WTC11 (cell line): ENCODE data around the gene KRR1. TPM values are rescaled to one million over a fixed set of nuclear protein-coding genes. Genes with fewer than 3 reads are reported as not detected.

ENCODE experiments used
- ATAC-seq: fragments of 200-7000 bp; cut with Tn5 transposase; 2 replicates; pipeline ENCODE4 v1.10.0; 2021; ENCODE audit warnings: mild to moderate bottlenecking, moderate library complexity
- CTCF ChIA-PET: fragments of 300-600 bp; sonication (Branson Sonifier 250); formaldehyde crosslinking; loops from one replicate; lab custom pipeline; 2021; ENCODE audit warnings: antibody characterized with exemption; lab: Charles Lee
- POLR2A ChIA-PET: fragments of 350-600 bp; sonication (Branson Sonifier 250); formaldehyde crosslinking; loops from one replicate; lab custom pipeline; 2021; ENCODE audit warnings: antibody characterized with exemption; lab: Charles Lee
- DNase-seq: peaks from one replicate; pipeline ENCODE4 v3.0.0; 2021; ENCODE audit warnings: low spot score
- H3K27ac Mint-ChIP-seq: 2 replicates; pipeline ENCODE4 v1.8.0; 2021; ENCODE audit warnings: mixed read lengths
- H3K27me3 Mint-ChIP-seq: 2 replicates; pipeline ENCODE4 v1.8.0; 2021; ENCODE audit warnings: low read depth, mild to moderate bottlenecking, moderate library complexity, mixed read lengths
- H3K36me3 Mint-ChIP-seq: 2 replicates; pipeline ENCODE4 v1.8.0; 2021; ENCODE audit warnings: mixed read lengths
- H3K4me1 Mint-ChIP-seq: 2 replicates; pipeline ENCODE4 v1.8.0; 2022; ENCODE audit warnings: mixed read lengths
- H3K4me3 Mint-ChIP-seq: 2 replicates; pipeline ENCODE4 v1.8.0; 2021; ENCODE audit warnings: mild to moderate bottlenecking, moderate library complexity, mixed read lengths
- H3K9me3 Mint-ChIP-seq: 2 replicates; pipeline ENCODE4 v1.8.0; 2021; ENCODE audit warnings: mixed read lengths
- EMX1 ChIP-seq: fragments of 250-450 bp; sonication (Bioruptor Pico); IDR thresholded peaks from 2 replicates; pipeline ENCODE4 v1.8.0; 2021; ENCODE audit warnings: mild to moderate bottlenecking
- FOXJ3 ChIP-seq: sonication (generic); formaldehyde crosslinking; IDR thresholded peaks from 2 replicates; pipeline ENCODE4 v1.9.0; 2021; ENCODE audit warnings: missing genetic modification reagents, mild to moderate bottlenecking, borderline replicate concordance
- GRHL2 ChIP-seq: fragments of 250-450 bp; sonication (Bioruptor Pico); IDR thresholded peaks from 2 replicates; pipeline ENCODE4 v1.8.0; 2022; ENCODE audit warnings: mild to moderate bottlenecking, moderate library complexity; ENCODE audit not compliant: insufficient replicate concordance, severe bottlenecking
- HMGA2 ChIP-seq: fragments of 250-450 bp; sonication (Bioruptor Pico); IDR thresholded peaks from 2 replicates; pipeline ENCODE4 v1.4.0; 2021; ENCODE audit warnings: mild to moderate bottlenecking, moderate library complexity
- JAZF1 ChIP-seq: fragments of 250-450 bp; sonication (Bioruptor Pico); IDR thresholded peaks from 2 replicates; pipeline ENCODE4 v1.9.0; 2021; ENCODE audit warnings: moderate library complexity, mild to moderate bottlenecking, inconsistent platforms
- MXD4 ChIP-seq: fragments of 250-450 bp; sonication (Bioruptor Pico); IDR thresholded peaks from 2 replicates; pipeline ENCODE4 v1.8.0; 2021; ENCODE audit warnings: mild to moderate bottlenecking, moderate library complexity, borderline replicate concordance
- NFYB ChIP-seq: sonication (generic); formaldehyde crosslinking; conservative IDR thresholded peaks from 2 replicates; pipeline ENCODE4 v1.8.0; 2022; ENCODE audit warnings: low read depth, missing genetic modification reagents
- NR1H2 ChIP-seq: sonication (generic); formaldehyde crosslinking; IDR thresholded peaks from 2 replicates; pipeline ENCODE4 v1.9.0; 2021; ENCODE audit warnings: mild to moderate bottlenecking, moderate library complexity, missing genetic modification reagents
- NR2C2 ChIP-seq: sonication (generic); formaldehyde crosslinking; IDR thresholded peaks from 2 replicates; pipeline ENCODE4 v1.8.0; 2022; ENCODE audit warnings: mild to moderate bottlenecking, missing genetic modification reagents
- SP1 ChIP-seq: sonication (generic); formaldehyde crosslinking; conservative IDR thresholded peaks from 2 replicates; pipeline ENCODE4 v1.8.1; 2022; ENCODE audit warnings: missing genetic modification reagents
- TCF7 ChIP-seq: sonication (generic); formaldehyde crosslinking; IDR thresholded peaks from 2 replicates; pipeline ENCODE4 v1.8.0; 2022; ENCODE audit warnings: mild to moderate bottlenecking, low read depth, missing genetic modification reagents, moderate library complexity
- TEAD1 ChIP-seq: sonication (generic); formaldehyde crosslinking; IDR thresholded peaks from 2 replicates; pipeline ENCODE4 v1.8.0; 2022; ENCODE audit warnings: mild to moderate bottlenecking, missing genetic modification reagents
- ZBTB21 ChIP-seq: sonication (generic); formaldehyde crosslinking; IDR thresholded peaks from 2 replicates; pipeline ENCODE4 v1.8.1; 2023; ENCODE audit warnings: mild to moderate bottlenecking, missing genetic modification reagents, borderline replicate concordance
- ZNF416 ChIP-seq: fragments of 250-450 bp; sonication (Bioruptor Pico); IDR thresholded peaks from 2 replicates; pipeline ENCODE4 v1.9.0; 2021; ENCODE audit warnings: mild to moderate bottlenecking, inconsistent platforms
- ZNF671 ChIP-seq: fragments of 250-450 bp; sonication (Bioruptor Pico); IDR thresholded peaks from 2 replicates; pipeline ENCODE4 v1.8.0; 2021; ENCODE audit warnings: mild to moderate bottlenecking
- total RNA-seq: library from RNA; stranded (reverse); gene quantifications from 3 replicates; pipeline ENCODE4 v1.2.3, GENCODE V29; 2021
- TF ChIP-seq, protein P1 (sequence below): fragments of 200-600 bp; IDR thresholded peaks from 2 replicates; pipeline ENCODE4 v1.8.0; 2022; ENCODE audit warnings: antibody characterized with exemption
- TF ChIP-seq, protein P2 (sequence below): fragments of 250-450 bp; sonication (Bioruptor Pico); IDR thresholded peaks from 2 replicates; pipeline ENCODE4 v1.8.0; 2021; ENCODE audit warnings: mild to moderate bottlenecking
- TF ChIP-seq, protein P3 (sequence below): fragments of 250-450 bp; sonication (Bioruptor Pico); IDR thresholded peaks from 2 replicates; pipeline ENCODE4 v1.9.0; 2021; ENCODE audit warnings: mild to moderate bottlenecking
- TF ChIP-seq, protein P4 (sequence below): sonication (generic); formaldehyde crosslinking; conservative IDR thresholded peaks from 2 replicates; pipeline ENCODE4 v1.8.1; 2022; ENCODE audit warnings: mild to moderate bottlenecking, missing genetic modification reagents
- TF ChIP-seq, protein P5 (sequence below): fragments of 250-450 bp; sonication (Bioruptor Pico); conservative IDR thresholded peaks from 2 replicates; pipeline ENCODE4 v1.9.0; 2021; ENCODE audit warnings: mild to moderate bottlenecking
- TF ChIP-seq, protein P6 (sequence below): sonication (generic); formaldehyde crosslinking; IDR thresholded peaks from 2 replicates; pipeline ENCODE4 v1.8.1; 2023; ENCODE audit warnings: mild to moderate bottlenecking, missing genetic modification reagents
- TF ChIP-seq, protein P7 (sequence below): fragments of 250-450 bp; sonication (Bioruptor Pico); IDR thresholded peaks from 2 replicates; pipeline ENCODE4 v1.9.0; 2021; ENCODE audit warnings: moderate library complexity, mild to moderate bottlenecking, inconsistent platforms, borderline replicate concordance
- TF ChIP-seq, protein P8 (sequence below): sonication (generic); formaldehyde crosslinking; IDR thresholded peaks from 2 replicates; pipeline ENCODE4 v1.8.1; 2023; ENCODE audit warnings: mild to moderate bottlenecking, missing genetic modification reagents, borderline replicate concordance

The KRR1 gene
- total RNA-seq, 1 experiment from 2014 or later: 59.6 TPM

DNA sequence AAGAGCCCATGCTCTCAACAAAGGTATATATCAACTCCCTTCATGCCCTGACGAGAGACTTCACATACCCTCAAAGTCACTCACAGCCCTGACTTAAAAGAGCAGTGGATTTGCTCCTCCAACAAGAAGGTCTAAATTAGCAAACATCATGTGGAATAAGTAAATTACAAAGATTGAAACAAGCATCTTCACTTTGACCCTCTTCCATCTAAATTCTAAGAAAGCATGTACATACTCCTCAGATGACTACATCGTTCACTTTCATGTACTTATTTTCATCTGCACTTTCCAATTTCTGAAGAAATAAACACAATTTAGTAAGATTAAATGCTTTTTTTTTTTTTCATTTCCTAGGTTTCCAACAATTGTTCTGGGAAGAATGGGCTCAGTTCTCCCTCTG is 38.6 kb upstream of the KRR1 start:
- Mint-ChIP-seq H3K4me3 (no peak overlapping the region), H3K27me3 (no peaks in the 10 kb centered on the region), H3K36me3 (no peaks in the 10 kb centered on the region), H3K4me1 (peaks cover 37% of the 10 kb centered on the region), H3K9me3 (no peaks in the 10 kb centered on the region), H3K27ac (no peak overlapping the region)
- DNase-seq (no peak), ATAC-seq (no peak)
- ChIA-PET POLR2A (no interaction called here), CTCF (no interaction called here)
- TF ChIP-seq NFYB (CRISPR knock-in tag): no peak
- TF ChIP-seq, protein P1, sequence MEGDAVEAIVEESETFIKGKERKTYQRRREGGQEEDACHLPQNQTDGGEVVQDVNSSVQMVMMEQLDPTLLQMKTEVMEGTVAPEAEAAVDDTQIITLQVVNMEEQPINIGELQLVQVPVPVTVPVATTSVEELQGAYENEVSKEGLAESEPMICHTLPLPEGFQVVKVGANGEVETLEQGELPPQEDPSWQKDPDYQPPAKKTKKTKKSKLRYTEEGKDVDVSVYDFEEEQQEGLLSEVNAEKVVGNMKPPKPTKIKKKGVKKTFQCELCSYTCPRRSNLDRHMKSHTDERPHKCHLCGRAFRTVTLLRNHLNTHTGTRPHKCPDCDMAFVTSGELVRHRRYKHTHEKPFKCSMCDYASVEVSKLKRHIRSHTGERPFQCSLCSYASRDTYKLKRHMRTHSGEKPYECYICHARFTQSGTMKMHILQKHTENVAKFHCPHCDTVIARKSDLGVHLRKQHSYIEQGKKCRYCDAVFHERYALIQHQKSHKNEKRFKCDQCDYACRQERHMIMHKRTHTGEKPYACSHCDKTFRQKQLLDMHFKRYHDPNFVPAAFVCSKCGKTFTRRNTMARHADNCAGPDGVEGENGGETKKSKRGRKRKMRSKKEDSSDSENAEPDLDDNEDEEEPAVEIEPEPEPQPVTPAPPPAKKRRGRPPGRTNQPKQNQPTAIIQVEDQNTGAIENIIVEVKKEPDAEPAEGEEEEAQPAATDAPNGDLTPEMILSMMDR: no peak
- no peak for TF ChIP-seq TEAD1 (CRISPR knock-in tag)
- no peak for TF ChIP-seq GRHL2
- no peak for TF ChIP-seq NR1H2 (CRISPR knock-in tag)
- no peak for TF ChIP-seq EMX1
- TF ChIP-seq, protein P2, sequence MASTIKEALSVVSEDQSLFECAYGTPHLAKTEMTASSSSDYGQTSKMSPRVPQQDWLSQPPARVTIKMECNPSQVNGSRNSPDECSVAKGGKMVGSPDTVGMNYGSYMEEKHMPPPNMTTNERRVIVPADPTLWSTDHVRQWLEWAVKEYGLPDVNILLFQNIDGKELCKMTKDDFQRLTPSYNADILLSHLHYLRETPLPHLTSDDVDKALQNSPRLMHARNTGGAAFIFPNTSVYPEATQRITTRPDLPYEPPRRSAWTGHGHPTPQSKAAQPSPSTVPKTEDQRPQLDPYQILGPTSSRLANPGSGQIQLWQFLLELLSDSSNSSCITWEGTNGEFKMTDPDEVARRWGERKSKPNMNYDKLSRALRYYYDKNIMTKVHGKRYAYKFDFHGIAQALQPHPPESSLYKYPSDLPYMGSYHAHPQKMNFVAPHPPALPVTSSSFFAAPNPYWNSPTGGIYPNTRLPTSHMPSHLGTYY (CRISPR knock-in tag): no peak
- TF ChIP-seq, protein P3, sequence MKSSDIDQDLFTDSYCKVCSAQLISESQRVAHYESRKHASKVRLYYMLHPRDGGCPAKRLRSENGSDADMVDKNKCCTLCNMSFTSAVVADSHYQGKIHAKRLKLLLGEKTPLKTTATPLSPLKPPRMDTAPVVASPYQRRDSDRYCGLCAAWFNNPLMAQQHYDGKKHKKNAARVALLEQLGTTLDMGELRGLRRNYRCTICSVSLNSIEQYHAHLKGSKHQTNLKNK (CRISPR knock-in tag): no peak
- no peak for TF ChIP-seq ZNF416 (CRISPR knock-in tag)
- TF ChIP-seq, protein P4, sequence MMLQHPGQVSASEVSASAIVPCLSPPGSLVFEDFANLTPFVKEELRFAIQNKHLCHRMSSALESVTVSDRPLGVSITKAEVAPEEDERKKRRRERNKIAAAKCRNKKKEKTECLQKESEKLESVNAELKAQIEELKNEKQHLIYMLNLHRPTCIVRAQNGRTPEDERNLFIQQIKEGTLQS: no peak
- no peak for TF ChIP-seq NR2C2 (CRISPR knock-in tag)
- TF ChIP-seq, protein P5, sequence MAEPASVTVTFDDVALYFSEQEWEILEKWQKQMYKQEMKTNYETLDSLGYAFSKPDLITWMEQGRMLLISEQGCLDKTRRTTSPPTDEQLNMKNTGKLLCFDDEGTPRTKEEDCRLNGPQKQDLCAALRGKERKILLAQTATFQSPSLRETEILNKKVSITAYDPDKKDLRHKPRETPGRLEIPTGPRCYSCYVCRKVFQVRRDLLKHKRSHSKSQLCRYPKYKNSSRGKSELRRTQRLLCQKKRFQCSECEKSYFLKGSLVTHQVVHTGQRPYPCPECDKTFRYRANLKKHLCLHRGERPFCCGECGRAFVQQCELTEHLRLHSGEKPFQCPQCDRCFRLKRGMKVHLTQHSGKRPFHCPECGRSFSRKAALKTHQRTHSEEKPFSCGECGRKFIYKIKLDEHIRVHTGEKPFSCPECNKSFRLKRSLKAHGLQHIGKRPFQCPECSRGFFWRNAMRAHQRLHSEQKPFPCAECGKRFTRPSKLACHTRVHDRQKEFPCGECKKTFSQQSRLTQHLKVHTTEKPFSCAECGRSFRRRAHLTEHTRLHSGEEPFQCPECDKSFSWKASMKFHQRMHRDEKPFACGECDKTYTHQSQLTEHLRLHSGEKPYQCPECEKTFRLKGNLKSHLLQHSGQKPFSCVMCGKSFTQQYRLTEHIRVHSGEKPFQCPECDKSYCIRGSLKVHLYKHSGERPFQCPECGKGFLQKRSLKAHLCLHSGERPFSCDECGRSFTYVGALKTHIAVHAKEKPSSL (CRISPR knock-in tag): no peak
- no peak for TF ChIP-seq MXD4 (CRISPR knock-in tag)
- TF ChIP-seq, protein P6, sequence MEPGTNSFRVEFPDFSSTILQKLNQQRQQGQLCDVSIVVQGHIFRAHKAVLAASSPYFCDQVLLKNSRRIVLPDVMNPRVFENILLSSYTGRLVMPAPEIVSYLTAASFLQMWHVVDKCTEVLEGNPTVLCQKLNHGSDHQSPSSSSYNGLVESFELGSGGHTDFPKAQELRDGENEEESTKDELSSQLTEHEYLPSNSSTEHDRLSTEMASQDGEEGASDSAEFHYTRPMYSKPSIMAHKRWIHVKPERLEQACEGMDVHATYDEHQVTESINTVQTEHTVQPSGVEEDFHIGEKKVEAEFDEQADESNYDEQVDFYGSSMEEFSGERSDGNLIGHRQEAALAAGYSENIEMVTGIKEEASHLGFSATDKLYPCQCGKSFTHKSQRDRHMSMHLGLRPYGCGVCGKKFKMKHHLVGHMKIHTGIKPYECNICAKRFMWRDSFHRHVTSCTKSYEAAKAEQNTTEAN: no peak
- TF ChIP-seq, protein P7, sequence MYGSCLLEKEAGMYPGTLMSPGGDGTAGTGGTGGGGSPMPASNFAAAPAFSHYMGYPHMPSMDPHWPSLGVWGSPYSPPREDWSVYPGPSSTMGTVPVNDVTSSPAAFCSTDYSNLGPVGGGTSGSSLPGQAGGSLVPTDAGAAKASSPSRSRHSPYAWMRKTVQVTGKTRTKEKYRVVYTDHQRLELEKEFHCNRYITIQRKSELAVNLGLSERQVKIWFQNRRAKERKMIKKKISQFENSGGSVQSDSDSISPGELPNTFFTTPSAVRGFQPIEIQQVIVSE (CRISPR knock-in tag): no peak
- no peak for TF ChIP-seq HMGA2 (CRISPR knock-in tag)
- TF ChIP-seq ZNF671 (CRISPR knock-in tag): no peak
- TF ChIP-seq FOXJ3: no peak

DNA sequence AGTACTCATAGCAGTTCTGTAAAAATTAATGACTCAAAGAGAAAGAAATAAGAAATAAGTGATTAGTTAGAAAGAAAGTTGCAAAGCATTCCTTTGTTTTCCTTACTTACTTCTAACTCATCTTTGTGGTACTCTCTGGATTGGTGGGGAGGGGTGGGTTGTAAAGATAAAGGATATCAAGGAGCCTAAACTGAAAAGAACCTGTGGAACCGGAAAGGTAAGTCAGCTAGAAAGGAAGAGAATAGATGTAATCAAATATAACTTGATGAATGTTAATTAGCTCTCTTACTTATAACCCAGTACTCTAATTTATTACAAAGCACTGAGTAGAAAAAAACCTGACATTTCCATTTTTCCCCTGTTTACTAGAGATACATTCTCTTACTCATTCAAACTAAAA is 37.5 kb upstream of the KRR1 start:
- H3K27ac Mint-ChIP-seq: no peak overlapping the region; the same call in 1 of the 2 replicates
- ChIA-PET POLR2A (no interaction called here), CTCF (no interaction called here)
- peak; percentile 28; the same call in 1 of the 2 replicates for ATAC-seq
- peaks cover 33% of the 10 kb centered on the region for H3K4me1 Mint-ChIP-seq
- H3K9me3 Mint-ChIP-seq: no peaks in the 10 kb centered on the region
- no peaks in the 10 kb centered on the region for H3K27me3 Mint-ChIP-seq
- no peaks in the 10 kb centered on the region for H3K36me3 Mint-ChIP-seq
- H3K4me3 Mint-ChIP-seq: no peak overlapping the region; the same call in 1 of the 2 replicates
- no peak for DNase-seq
- TF ChIP-seq, protein P8, sequence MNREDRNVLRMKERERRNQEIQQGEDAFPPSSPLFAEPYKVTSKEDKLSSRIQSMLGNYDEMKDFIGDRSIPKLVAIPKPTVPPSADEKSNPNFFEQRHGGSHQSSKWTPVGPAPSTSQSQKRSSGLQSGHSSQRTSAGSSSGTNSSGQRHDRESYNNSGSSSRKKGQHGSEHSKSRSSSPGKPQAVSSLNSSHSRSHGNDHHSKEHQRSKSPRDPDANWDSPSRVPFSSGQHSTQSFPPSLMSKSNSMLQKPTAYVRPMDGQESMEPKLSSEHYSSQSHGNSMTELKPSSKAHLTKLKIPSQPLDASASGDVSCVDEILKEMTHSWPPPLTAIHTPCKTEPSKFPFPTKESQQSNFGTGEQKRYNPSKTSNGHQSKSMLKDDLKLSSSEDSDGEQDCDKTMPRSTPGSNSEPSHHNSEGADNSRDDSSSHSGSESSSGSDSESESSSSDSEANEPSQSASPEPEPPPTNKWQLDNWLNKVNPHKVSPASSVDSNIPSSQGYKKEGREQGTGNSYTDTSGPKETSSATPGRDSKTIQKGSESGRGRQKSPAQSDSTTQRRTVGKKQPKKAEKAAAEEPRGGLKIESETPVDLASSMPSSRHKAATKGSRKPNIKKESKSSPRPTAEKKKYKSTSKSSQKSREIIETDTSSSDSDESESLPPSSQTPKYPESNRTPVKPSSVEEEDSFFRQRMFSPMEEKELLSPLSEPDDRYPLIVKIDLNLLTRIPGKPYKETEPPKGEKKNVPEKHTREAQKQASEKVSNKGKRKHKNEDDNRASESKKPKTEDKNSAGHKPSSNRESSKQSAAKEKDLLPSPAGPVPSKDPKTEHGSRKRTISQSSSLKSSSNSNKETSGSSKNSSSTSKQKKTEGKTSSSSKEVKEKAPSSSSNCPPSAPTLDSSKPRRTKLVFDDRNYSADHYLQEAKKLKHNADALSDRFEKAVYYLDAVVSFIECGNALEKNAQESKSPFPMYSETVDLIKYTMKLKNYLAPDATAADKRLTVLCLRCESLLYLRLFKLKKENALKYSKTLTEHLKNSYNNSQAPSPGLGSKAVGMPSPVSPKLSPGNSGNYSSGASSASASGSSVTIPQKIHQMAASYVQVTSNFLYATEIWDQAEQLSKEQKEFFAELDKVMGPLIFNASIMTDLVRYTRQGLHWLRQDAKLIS (CRISPR knock-in tag): no peak
- no peak for TF ChIP-seq JAZF1
- TF ChIP-seq SP1: no peak
- TF ChIP-seq ZBTB21 (CRISPR knock-in tag): no peak
- no peak for TF ChIP-seq TCF7 (CRISPR knock-in tag)
